NCI-H345 treated with DMSO at 0.1 percent for 48 hours (cell line): ENCODE results near the gene CCDC51.

Experiments
- DNase-seq: peaks from one replicate; lab custom pipeline; 2025; ENCODE audit not compliant: unreplicated experiment; lab: John Stamatoyannopoulos, UW

CCDC51 gene

GRCh38 chr3:48422272-48422671 lies 17.6 kb downstream of the CCDC51 start:
- DNase-seq: no peak

GRCh38 chr3:48420561-48420960 lies 19.4 kb downstream of the CCDC51 start:
- DNase-seq: no peak

GRCh38 chr3:48419597-48419996 lies 20.3 kb downstream of the CCDC51 start:
- DNase-seq: no peak

- no peak for DNase-seq
Measured at GRCh38 chr3:48419149-48419548, 20.8 kb downstream of the CCDC51 start.

GRCh38 chr3:48418651-48419050 lies 21.3 kb downstream of the CCDC51 start:
- DNase-seq: no peak

- DNase-seq: no peak
Measured at GRCh38 chr3:48418140-48418539, 21.8 kb downstream of the CCDC51 start.

- DNase-seq: no peak
Measured at GRCh38 chr3:48417529-48418108, 22.3 kb downstream of the CCDC51 start.

- DNase-seq: no peak
Measured at GRCh38 chr3:48416546-48416945, 23.4 kb downstream of the CCDC51 start.

GRCh38 chr3:48416091-48416505 lies 23.8 kb downstream of the CCDC51 start:
- DNase-seq: no peak

GRCh38 chr3:48415251-48415953 lies 24.5 kb downstream of the CCDC51 start:
- DNase-seq: no peak

- DNase-seq: no peak
Measured at GRCh38 chr3:48414376-48415250, 25.3 kb downstream of the CCDC51 start.

GRCh38 chr3:48413611-48414010 lies 26.3 kb downstream of the CCDC51 start:
- DNase-seq: no peak

- DNase-seq: no peak
Measured at GRCh38 chr3:48413086-48413485, 26.8 kb downstream of the CCDC51 start.

GRCh38 chr3:48412375-48413001 lies 27.4 kb downstream of the CCDC51 start:
- DNase-seq: no peak

- DNase-seq: no peak
Measured at GRCh38 chr3:48411606-48412374, 28.1 kb downstream of the CCDC51 start.

- DNase-seq: no peak
Measured at GRCh38 chr3:48411041-48411588, 28.8 kb downstream of the CCDC51 start.

- DNase-seq: no peak
Measured at GRCh38 chr3:48410205-48411040, 29.5 kb downstream of the CCDC51 start.

GRCh38 chr3:48409291-48410201 lies 30.4 kb downstream of the CCDC51 start:
- DNase-seq: no peak
